GM12878 (cell line): ENCODE data around the gene HID1. TPM values are rescaled to one million over a fixed set of nuclear protein-coding genes. Genes with fewer than 3 reads are reported as not detected.

Experiments used
- ATAC-seq: fragments of 200-7000 bp; cut with Tn5 transposase; 3 replicates; pipeline ENCODE4 v1.9.1; 2020; ENCODE audit warnings: mild to moderate bottlenecking, moderate library complexity
- BruUV-seq: library from RNA; stranded (reverse); fragments of 400-500 nt; replicated peaks from 2 replicates; lab custom pipeline; 2021; lab: Mats Ljungman, UMichigan
- CTCF ChIA-PET: fragments of 300-600 bp; sonication (Branson Sonifier 250); formaldehyde crosslinking; extraction: SDS; loops from one replicate; lab custom pipeline; 2021; ENCODE audit warnings: inconsistent platforms; lab: Yijun Ruan, JAX
- POLR2A ChIA-PET: fragments of 350-600 bp; formaldehyde crosslinking; extraction: SDS; loops from one replicate; lab custom pipeline; 2021; ENCODE audit warnings: inconsistent platforms; lab: Charles Lee
- RAD21 ChIA-PET: fragments of 300-600 bp; sonication (Branson Sonifier 250); formaldehyde crosslinking; loops from one replicate; lab custom pipeline; 2023; ENCODE audit warnings: antibody characterized with exemption; ENCODE audit not compliant: unreplicated experiment; lab: Charles Lee
- SMC1A ChIA-PET: fragments of 300-600 bp; sonication (Branson Sonifier 250); formaldehyde crosslinking; loops from one replicate; lab custom pipeline; 2023; ENCODE audit not compliant: unreplicated experiment, uncharacterized antibody; lab: Charles Lee
- DNase-seq: peaks from one replicate; pipeline ENCODE4 v3.0.0-alpha.2; 2011; ENCODE audit warnings: low read depth, low spot score
- FAIRE-seq: peaks from 3 replicates; lab custom pipeline; 2011; peaks lifted over from hg19 to GRCh38; lab: Jason Lieb, UNC
- H2AFZ ChIP-seq: 2 replicates; pipeline ENCODE4 v1.6.0; 2011; ENCODE audit warnings: low read depth, low read length, control low read depth; ENCODE audit not compliant: control insufficient read depth
- H3K27ac ChIP-seq: 2 replicates; pipeline ENCODE4 v1.5.1; 2011; ENCODE audit warnings: control low read depth; ENCODE audit not compliant: control insufficient read depth, insufficient read depth
- H3K27me3 ChIP-seq, 2 experiments: replicated peaks in 1 of 2; 2 replicates each; pipeline versions ENCODE4 v1.6.0 to v1.6.1; 2011; ENCODE audit warnings: low read length in 1 of 2; ENCODE audit not compliant: control insufficient read depth in 2 of 2, insufficient read depth in 2 of 2
- H3K36me3 ChIP-seq, 2 experiments: 2 replicates each; pipeline ENCODE4 v1.5.1; 2011; ENCODE audit warnings: low read length in 1 of 2; ENCODE audit not compliant: control insufficient read depth in 2 of 2, insufficient read depth in 2 of 2
- H3K4me1 ChIP-seq: 2 replicates; pipeline ENCODE4 v1.6.1; 2011; ENCODE audit warnings: mild to moderate bottlenecking, low read length, moderate library complexity, mixed read lengths; ENCODE audit not compliant: control insufficient read depth, insufficient read depth
- H3K4me2 ChIP-seq: 2 replicates; pipeline ENCODE4 v1.6.0; 2011; ENCODE audit warnings: control low read depth; ENCODE audit not compliant: control insufficient read depth, insufficient read depth
- H3K4me3 ChIP-seq: fragments of 200-600 bp; sonication (generic); 2 replicates; pipeline ENCODE4 v1.5.1; 2016
- H3K79me2 ChIP-seq: 2 replicates; pipeline ENCODE4 v1.6.0; 2011; ENCODE audit warnings: low read length; ENCODE audit not compliant: control insufficient read depth, insufficient read depth
- H3K9ac ChIP-seq: 2 replicates; pipeline ENCODE4 v1.8.0; 2011; ENCODE audit warnings: low read length, control low read depth, mixed read lengths; ENCODE audit not compliant: control insufficient read depth, insufficient read depth
- H3K9me3 ChIP-seq: replicated peaks from 3 replicates; pipeline ENCODE4 v1.5.1; 2011; ENCODE audit warnings: mild to moderate bottlenecking, low read length; ENCODE audit not compliant: control insufficient read depth, insufficient read depth
- H4K20me1 ChIP-seq: 2 replicates; pipeline ENCODE4 v1.6.0; 2011; ENCODE audit not compliant: control insufficient read depth, insufficient read depth
- IKZF2 ChIP-seq, 2 experiments: fragments of 450-650 bp; IDR thresholded peaks; 2 replicates each; pipeline ENCODE4 v1.6.1; 2017; ENCODE audit warnings: mild to moderate bottlenecking in 2 of 2, moderate library complexity in 2 of 2
- NR2C1 ChIP-seq: fragments of 450-650 bp; IDR thresholded peaks from 2 replicates; pipeline ENCODE4 v1.6.1; 2017; ENCODE audit warnings: antibody characterized with exemption, mild to moderate bottlenecking, moderate library complexity
- NR2C2 ChIP-seq: IDR thresholded peaks from 2 replicates; pipeline ENCODE4 v1.6.1; 2011; ENCODE audit warnings: borderline replicate concordance, low read depth; ENCODE audit not compliant: control insufficient read depth, insufficient read length
- POLR2A ChIP-seq: IDR thresholded peaks from 2 replicates; pipeline ENCODE4 v1.6.1; 2011; ENCODE audit warnings: low read depth, mild to moderate bottlenecking, low read length
- POU2F2 ChIP-seq: IDR thresholded peaks from 3 replicates; pipeline ENCODE4 v1.6.1; 2011; ENCODE audit warnings: low read depth, mild to moderate bottlenecking, low read length, borderline replicate concordance
- SIN3A ChIP-seq: IDR thresholded peaks from 2 replicates; pipeline ENCODE4 v1.6.1; 2012; ENCODE audit warnings: low read depth, low read length, improper control_type of control experiment
- SREBF2 ChIP-seq: IDR thresholded peaks from 2 replicates; pipeline ENCODE4 v1.6.1; 2012; ENCODE audit warnings: mild to moderate bottlenecking, low read length
- TCF3 ChIP-seq: IDR thresholded peaks from 2 replicates; pipeline ENCODE4 v1.6.1; 2012; ENCODE audit warnings: low read depth, mild to moderate bottlenecking, low read length, borderline replicate concordance; ENCODE audit not compliant: insufficient read depth
- WGBS: methylation state at CpG from one replicate; pipeline ENCODE4 v1.1.6; 2016; ENCODE audit warnings: low lambda C conversion rate; ENCODE audit not compliant: insufficient replicate concordance, insufficient coverage; ENCODE audit errors: missing lambda C conversion rate; 5-methylcytosine and 5-hydroxymethylcytosine counted together
- in situ Hi-C: fragments of 300-500 bp; cut with MboI; formaldehyde crosslinking; loops from 9 replicates; pipeline ENCODE4 v1.14.3; 2018; ENCODE audit warnings: mixed read lengths
- intact Hi-C: fragments of 100-400 bp; cut with micrococcal nuclease; formaldehyde crosslinking; loops from one replicate; pipeline ENCODE4 v1.14.2; 2022; ENCODE audit not compliant: unreplicated experiment
- polyA plus RNA-seq, 11 experiments: library from polyadenylated mRNA; depleted of rRNA in 4 of 11; unstranded in 6 of 11; stranded (reverse) in 5 of 11; fragments of >200 nt; fragmentation: Nextera tagmentation in 4 of 11; fragmentation: Illumina TruSeq in 1 of 11; extraction: Ambion mirVana in 4 of 11; extraction: Trizol in 1 of 11; gene quantifications; 1 replicate in 1 of 11; 2 replicates in 10 of 11; pipeline versions ENCODE4 v1.2.1 to v1.2.3, GENCODE V29; 2011 to 2016; ENCODE audit warnings: inconsistent platforms in 2 of 11, missing spikeins in 2 of 11, low read depth in 1 of 11
- total RNA-seq, 4 experiments: library from RNA; depleted of rRNA in 3 of 4; stranded (reverse); fragments of >200 nt in 3 of 4; fragmentation: Illumina TruSeq in 1 of 4; extraction: Trizol in 1 of 4; gene quantifications; 2 replicates each; pipeline versions ENCODE4 v1.2.1 to v1.2.3, GENCODE V29; 2013 to 2021
- TF ChIP-seq, protein P1 (sequence below): fragments of 450-650 bp; conservative IDR thresholded peaks from 2 replicates; pipeline ENCODE4 v1.6.1; 2017; ENCODE audit warnings: mild to moderate bottlenecking, moderate library complexity

The HID1 gene
- total and polyA plus RNA-seq, 10 of the 15 experiments (the other 5 are each of a cell fraction or from before 2014, with no cell fraction given): 0.04 to 0.77 (median 0.32) TPM; not detected in 2

DNA sequence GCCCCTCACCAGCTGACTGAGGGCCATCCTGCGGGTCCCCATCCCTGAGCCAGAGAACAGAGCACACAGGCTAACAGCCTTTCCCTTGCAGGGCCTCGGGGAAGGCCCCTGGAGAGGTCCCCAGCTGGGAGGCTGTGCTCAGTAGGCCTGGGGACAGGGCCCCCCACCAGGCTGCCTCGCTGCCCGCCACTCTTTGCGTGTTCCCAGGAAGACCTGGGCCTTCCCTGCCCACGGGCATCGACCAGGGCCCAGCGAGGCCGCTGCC, 785 bp downstream of the HID1 start:
- Histone ChIP-seq H3K4me1 (no peaks in the 10 kb centered on the region), H4K20me1 (no peaks in the 10 kb centered on the region), H3K27me3 (peaks cover 7 to 11% of the 10 kb centered on the region in 2 experiments; a peak in 3 of 4 replicates), H3K79me2 (no peaks in the 10 kb centered on the region), H3K36me3 (no peaks in the 10 kb centered on the region), H2AFZ (no peak overlapping the region), H3K27ac (no peak overlapping the region), H3K4me2 (no peak overlapping the region), H3K9ac (no peak overlapping the region), H3K4me3 (no peak overlapping the region), H3K9me3 (no peaks in the 10 kb centered on the region)
- TF ChIP-seq POLR2A (no peak), NR2C1 (no peak), TCF3 (no peak), SREBF2 (no peak), POU2F2 (no peak), NR2C2 (no peak), SIN3A (no peak), IKZF2 (IDR thresholded peaks at IDR 0.05) (no peak)
- TF ChIP-seq, protein P1, sequence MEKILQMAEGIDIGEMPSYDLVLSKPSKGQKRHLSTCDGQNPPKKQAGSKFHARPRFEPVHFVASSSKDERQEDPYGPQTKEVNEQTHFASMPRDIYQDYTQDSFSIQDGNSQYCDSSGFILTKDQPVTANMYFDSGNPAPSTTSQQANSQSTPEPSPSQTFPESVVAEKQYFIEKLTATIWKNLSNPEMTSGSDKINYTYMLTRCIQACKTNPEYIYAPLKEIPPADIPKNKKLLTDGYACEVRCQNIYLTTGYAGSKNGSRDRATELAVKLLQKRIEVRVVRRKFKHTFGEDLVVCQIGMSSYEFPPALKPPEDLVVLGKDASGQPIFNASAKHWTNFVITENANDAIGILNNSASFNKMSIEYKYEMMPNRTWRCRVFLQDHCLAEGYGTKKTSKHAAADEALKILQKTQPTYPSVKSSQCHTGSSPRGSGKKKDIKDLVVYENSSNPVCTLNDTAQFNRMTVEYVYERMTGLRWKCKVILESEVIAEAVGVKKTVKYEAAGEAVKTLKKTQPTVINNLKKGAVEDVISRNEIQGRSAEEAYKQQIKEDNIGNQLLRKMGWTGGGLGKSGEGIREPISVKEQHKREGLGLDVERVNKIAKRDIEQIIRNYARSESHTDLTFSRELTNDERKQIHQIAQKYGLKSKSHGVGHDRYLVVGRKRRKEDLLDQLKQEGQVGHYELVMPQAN: no peak
- no TSS peak for BruUV-seq
- intact Hi-C loops (no loop called here), in situ Hi-C loops (no loop called here)
- WGBS: 28% methylated on average over 9 of the region's 9 CpGs
- ATAC-seq (peak; percentile 18; the same call in 1 of the 3 replicates), FAIRE-seq (no peak), DNase-seq (no peak)
- POLR2A ChIA-PET: interaction anchor here (1.5 kb wide), 1 partner anchor 11 kb away, joined by 3 read pairs; no protein-coding TSS in a partner anchor
- SMC1A ChIA-PET: interaction anchor here (0.6 kb wide), 1 partner anchor 61 kb away, joined by 3 read pairs; no protein-coding TSS in a partner anchor
- RAD21 ChIA-PET: interaction anchor here (1.6 kb wide), 1 partner anchor 11 kb away, joined by 6 read pairs; no protein-coding TSS in a partner anchor
- CTCF ChIA-PET: interaction anchor here (12.7 kb wide), 1 partner anchor 9 kb away, joined by 92 read pairs; no protein-coding TSS in a partner anchor
